Nucleus accumbens (tissue), 56 donors: ENCODE data around the gene FARS2.
"Not testable (repeated sequence)": the region's sequence is repeated elsewhere in the genome, so short reads cannot be mapped to it uniquely, and the experiment has no call there.

Experiments used
- DNase-seq, 56 donors: peaks; one replicate each; lab custom pipeline; 2025; lab: John Stamatoyannopoulos, UW

The FARS2 gene

GRCh38 chr6:5789426-5789825, 528.1 kb downstream of the FARS2 start:
- not testable (repeated sequence) for DNase-seq

DNA sequence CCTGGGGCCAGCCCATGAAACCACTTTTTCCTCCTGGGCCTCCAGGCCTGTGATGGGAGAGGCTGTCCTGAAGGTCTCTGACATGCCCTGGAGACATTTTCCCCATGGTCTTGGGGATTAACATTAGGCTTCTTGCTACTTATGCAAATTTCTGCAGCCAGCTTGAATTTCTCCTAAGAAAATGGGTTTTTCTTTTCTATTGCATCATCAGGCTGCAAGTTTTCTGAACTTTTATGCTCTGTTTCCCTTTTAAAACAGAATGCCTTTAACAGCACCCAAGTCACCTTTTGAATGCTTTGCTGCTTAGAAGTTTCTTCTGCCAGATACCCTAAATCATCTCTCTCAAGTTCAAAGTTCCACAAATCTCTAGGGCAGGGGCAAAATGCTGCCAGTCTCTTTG, 535.2 kb downstream of the FARS2 start:
- DNase-seq, result not testable (repeated sequence)

DNA sequence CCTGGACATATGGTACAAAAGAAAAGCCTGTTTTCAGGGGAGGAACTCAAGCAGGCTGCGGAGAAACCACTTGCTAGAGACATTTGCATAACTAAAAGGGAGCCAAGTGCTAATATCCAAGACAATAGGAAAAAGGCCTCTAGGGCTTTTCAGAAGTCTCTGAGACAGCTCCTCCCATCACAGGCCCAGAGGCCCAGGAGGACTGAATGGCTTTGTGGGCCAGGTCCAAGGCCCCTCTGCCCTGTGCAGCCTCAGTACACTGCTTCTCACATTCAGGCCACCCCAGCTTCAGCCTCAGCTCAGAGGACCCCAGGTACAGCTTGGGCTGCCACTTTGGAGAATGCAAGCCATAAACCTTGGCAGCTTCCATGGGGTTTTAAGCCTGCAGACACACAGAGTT, 545.1 kb downstream of the FARS2 start:
- not testable (repeated sequence) for DNase-seq

DNA sequence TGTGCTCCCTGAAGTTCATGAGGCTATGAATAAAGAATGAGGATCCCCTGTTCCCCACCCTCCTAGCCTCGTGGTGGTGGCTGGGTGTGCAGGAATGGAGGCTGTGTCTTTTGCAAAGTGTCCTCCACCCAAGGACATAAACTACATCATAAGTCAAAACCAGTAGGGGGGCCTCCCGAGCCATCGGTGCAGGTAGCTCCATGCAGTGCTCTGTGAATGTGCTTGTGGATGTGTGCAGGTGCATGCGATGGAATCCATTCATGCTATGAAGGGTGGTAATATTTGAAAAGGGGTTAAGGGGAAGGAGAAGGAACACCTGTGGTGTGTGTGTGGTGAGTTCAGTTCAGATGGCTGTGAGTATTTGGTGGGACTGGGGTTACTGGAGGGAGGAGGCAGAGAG, 548.1 kb downstream of the FARS2 start:
- DNase-seq, result no peak

- DNase-seq, result no peak
These were observed 550.7 kb downstream of the FARS2 start for GRCh38 chr6:5811997-5812396.

DNA sequence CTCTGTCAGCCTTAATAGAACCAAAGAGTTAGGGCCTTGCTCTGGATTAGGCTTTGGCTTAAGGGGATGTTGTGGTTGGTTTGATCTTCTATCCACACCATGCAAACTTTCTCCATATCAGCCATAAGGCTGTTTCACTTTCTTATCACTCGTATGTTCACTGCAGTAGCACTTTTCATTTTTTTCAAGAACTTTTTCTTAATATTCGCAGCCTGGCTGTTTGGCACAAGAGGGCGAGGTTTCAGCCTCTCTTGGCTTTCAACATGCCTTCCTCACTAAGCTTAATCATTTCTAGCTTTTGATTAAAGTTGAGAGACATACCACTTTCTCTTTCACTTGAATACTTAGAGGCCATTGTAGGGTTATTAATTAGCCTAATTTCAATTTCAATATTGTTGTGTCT, 552.3 kb downstream of the FARS2 start:
- no peak for DNase-seq

- DNase-seq, result no peak
These were observed 552.8 kb downstream of the FARS2 start for GRCh38 chr6:5814116-5814515.

GRCh38 chr6:5814901-5815300, 553.6 kb downstream of the FARS2 start:
- DNase-seq, result no peak

GRCh38 chr6:5817869-5818268, 556.6 kb downstream of the FARS2 start:
- DNase-seq, result no peak

DNA sequence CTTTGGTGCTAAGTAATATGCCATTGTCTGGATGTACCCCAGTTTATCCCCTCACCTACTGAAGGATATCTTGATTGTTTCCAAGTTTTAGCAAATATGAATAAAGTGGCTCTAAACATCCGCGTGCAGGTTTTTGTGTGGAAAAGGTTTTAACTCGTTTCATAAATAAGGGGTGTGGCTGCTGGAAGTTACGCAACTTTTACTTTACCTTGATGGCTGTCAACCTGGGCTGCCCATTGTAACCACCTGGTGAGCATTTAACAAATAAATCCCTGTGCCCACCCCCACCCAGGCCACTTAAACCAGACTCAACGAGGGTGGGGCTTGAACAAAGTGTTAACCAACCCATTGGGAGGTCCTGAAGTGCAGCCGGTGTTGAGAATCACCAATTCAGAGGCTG, 557.6 kb downstream of the FARS2 start:
- DNase-seq, result no peak
